Activated CD8-positive, alpha-beta memory T cell treated with anti-CD3 and anti-CD28 coated beads for 4 hours (primary cell): ENCODE measurements around the gene DDX18.
"Not testable (repeated sequence)": the region's sequence is repeated elsewhere in the genome, so short reads cannot be mapped to it uniquely, and the experiment has no call there.

Experiments used
- DNase-seq, 2 donors: peaks; one replicate each; pipeline ENCODE4 v3.0.0-alpha.2; 2020; ENCODE audit warnings: low read depth in 2 of 2

Gene DDX18

DNA sequence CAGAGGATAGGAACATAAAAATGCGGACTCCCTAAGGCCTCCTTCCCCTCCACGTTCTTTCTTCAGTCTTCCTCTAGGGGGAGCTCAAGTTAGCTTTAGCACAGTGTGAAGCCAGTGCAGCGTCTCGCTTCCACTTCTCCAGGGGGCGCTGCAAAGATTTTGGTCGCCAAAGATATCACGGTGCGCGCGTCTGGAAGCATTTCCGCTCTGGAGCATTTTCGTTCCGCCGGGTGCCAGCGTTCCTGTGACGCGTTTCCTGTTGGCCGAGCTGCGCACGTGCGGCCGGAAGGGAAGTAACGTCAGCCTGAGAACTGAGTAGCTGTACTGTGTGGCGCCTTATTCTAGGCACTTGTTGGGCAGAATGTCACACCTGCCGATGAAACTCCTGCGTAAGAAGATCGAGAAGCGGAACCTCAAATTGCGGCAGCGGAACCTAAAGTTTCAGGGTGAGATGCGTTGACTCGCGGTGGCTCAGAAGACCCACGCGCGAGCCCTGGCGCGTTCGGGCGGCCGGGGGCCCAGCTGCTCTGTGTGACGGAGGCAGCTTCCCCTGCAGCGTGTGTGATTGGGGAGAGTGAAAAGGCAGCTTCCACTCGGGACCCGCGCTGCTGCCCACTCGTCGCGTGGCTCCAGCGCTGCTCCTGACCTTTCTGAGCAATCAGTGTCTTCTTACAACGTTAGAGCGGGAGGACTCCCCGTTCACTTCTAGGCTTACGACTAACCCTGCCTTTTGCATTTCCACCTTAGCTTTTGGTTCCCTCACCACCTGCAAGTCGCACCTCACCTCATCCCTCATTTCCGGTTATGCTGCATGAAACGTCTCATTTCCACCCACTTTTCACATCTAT is at the start of gene DDX18:
Gene DDX18, plus strand, starts transcription at position 275 of the 848 bp plus-strand sequence. Its CDS starts 87 bp downstream, at position 362.
- DNase-seq, result peak; percentile 95 to 96

DNA sequence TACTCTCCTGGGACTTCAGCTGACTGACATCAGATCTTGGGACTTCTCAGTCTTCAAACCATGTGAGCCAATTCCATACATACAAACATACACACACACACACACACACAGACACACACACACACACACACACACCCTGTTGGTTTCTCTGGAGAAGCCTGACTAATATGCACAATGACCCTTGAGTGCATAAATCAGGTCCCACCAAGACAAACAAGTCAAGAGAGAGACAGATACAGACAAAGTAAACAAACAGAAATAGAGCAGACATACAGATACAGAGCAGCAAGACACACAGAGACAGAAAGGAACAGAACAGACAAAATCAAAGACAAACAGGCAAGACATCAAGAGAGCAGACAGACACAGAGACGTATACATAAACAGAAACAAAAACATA is 43.8 kb upstream of the DDX18 start:
- no peak for DNase-seq

GRCh38 chr2:117771969-117772630 is 42.4 kb upstream of the DDX18 start:
- no peak for DNase-seq

GRCh38 chr2:117774716-117775115 is 39.8 kb upstream of the DDX18 start:
- DNase-seq, result no peak

- no peak for DNase-seq
Observed at GRCh38 chr2:117775703-117776219, 38.7 kb upstream of the DDX18 start.

DNA sequence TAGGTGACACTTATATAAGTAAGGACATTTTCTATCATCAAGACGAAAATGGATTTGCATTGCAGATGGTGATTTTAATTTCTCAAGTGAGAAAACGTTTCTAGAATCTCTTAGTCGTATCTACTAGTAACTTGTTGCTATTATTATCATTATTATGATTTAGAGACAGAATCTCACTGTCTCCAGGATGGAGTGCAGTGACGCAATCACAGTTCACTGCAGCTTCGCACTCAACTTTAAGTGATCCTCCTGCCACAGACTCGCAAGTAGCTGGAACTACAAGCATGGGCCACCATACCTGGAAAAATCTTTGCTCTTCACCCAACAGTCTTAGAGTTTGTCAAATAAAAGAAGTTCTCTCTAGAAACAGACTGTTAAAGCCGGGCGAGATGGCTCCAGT is 37.6 kb upstream of the DDX18 start:
- no peak for DNase-seq

GRCh38 chr2:117785740-117786139 is 28.8 kb upstream of the DDX18 start:
- DNase-seq, result no peak

DNA sequence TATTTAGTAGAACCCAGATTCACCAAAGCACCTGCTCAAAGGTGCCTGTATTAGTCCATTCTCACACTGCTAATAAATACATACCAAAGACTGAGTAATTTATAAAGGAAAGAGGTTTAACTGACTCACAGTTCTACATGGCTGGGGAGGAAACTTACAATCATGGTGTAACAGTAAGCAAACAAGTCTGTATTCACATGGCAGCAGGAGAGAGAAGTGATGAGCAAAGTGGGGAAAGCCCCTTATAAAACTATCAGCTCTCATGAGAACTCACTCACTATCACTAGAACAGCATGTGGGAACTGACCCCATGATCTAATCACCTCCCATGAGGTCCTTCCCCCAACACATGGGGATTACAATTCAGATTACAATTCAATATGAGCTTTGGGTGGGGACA is 28.0 kb upstream of the DDX18 start:
- DNase-seq, result no peak

GRCh38 chr2:117789505-117789904 is 25.0 kb upstream of the DDX18 start:
- DNase-seq, result no peak

DNA sequence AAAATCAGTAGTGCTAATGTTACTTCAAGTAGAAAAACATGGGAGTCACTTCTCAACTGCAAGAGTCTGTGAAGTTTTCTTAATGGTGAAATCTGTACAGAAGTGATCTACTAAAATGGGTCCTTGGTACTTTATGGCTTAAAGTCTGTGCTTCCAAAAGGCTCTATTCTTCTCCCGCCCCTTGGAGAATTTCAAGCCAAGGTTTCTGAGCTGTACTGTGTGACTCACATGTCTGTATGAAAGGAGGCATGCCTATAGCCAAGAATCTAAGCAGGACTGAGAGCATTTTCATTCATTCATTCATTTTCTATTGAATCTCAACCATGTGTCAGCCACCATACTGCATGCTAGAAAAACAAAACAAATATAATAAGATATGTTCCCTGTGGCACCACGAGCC is 19.8 kb upstream of the DDX18 start:
- no peak for DNase-seq

GRCh38 chr2:117801826-117802225 is 12.7 kb upstream of the DDX18 start:
- DNase-seq, result no peak

GRCh38 chr2:117803644-117804325 is 10.7 kb upstream of the DDX18 start:
- DNase-seq, result not testable (repeated sequence)

- no peak for DNase-seq
Observed at GRCh38 chr2:117812443-117812842, 2.0 kb upstream of the DDX18 start.

GRCh38 chr2:117815946-117816345 is 1.5 kb downstream of the DDX18 start:
- DNase-seq, result no peak

- DNase-seq, result no peak
Observed at GRCh38 chr2:117818921-117819320, 4.4 kb downstream of the DDX18 start.

DNA sequence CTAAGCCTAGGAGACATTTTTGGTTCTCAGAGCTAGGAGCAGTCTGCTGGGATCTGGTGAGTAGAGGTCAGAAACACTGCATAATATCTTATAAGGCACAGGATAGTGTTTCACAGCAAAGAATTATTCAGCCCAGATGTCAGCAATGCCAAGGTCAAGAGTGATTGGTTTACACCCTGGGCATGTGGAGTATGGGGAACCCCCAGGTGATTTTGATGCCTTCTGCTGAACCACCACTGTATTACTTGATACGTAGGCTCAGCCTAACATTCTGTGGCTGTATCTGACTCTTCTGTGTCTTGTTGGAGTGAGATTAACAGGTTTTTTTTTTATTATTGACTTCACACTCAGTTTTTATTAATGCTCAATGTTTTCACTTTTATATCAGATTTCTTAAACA is 6.0 kb downstream of the DDX18 start:
- DNase-seq, result no peak

DNA sequence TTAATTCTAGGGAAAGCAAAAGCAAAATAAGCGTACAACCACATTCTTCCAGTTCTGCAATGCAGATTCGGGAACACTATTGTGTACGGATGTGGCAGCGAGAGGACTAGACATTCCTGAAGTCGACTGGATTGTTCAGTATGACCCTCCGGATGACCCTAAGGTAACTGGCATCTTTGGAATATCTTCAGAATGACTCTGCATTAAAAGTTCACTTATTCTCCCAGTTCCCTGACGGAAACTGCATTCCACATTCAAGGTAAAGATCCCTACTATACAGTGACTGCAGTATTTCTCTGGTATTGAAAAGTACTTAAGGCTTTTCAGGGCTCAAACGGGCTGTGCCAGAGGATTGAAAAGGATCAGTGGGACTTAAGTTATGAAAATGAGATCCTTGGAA is 10.9 kb downstream of the DDX18 start:
- no peak for DNase-seq

GRCh38 chr2:117827464-117827863 is 13.0 kb downstream of the DDX18 start:
- not testable (repeated sequence) for DNase-seq

- DNase-seq, result no peak
Observed at GRCh38 chr2:117828870-117829269, 14.4 kb downstream of the DDX18 start.

DNA sequence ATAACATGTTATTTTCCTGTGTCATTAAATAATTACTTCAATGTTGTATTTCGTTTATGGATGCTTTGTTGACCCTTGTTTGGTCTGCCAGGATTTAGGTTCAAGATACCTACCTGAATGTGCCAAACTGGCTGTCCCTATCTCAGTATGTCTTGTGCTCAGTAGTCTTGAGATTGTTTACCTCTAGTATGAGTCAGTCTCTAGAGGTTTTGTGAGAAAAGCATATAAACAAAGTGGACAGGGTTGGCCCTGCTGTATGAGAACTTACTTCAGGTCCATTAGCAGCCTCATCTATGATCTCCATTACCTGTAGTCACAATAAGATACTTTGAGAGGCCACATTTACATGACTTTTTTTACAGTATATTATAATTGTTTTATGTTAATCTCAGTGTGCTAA is 17.8 kb downstream of the DDX18 start:
- no peak for DNase-seq

DNA sequence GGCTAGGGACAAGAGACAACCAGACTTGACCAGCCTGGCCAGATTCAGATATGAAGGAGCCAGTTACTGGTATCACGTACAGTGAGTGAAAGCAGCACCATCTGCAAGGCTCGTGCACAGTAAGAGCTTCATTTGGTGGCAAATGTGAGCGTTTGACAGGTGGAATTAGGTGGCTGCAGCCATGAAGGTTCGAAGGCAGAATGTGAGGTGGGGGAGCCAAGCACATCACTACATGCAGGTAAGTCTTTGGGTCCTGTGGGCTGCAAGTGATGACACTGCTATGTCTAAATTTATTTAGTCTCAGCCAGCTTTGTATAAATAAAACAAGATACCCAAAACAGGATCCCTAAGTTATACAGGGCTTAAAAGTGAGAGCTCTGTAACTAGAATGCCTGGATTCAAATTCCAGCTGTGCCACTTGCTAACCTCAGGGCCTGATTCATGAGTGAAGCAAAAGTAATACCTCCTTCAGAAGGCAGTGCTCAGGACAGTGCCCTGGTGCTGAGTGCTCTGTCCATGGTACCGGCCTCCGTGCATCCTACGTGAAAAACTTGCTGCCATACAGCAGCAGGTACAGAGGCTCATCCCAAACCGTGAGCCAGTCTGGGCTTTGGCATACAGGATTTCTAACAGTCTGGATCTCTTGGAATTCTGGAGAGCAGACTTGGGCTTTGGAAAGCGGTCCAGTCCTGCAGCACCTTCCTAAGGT is 18.6 kb downstream of the DDX18 start:
- DNase-seq, result no peak

DNA sequence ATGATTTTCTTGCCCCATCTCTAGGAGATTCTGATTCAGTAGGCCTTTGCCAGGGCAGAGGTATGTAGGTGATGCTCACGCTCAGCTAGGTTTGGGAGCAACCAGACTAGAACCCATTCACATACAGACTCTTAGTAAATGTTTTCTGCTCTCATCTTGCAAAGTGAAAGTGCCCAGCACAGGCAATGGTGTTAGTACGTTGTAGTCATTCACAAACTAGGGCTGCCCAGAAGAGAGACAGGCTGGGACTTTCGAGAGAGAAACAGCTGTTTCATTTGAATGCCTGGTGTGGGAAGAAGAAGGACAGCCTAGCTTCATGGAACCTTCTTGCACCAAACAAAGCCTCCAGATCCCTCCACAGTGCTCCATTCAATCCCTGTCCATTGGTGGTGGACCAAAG is 19.4 kb downstream of the DDX18 start:
- no peak for DNase-seq
